ENCODE results near the gene A4GNT. TPM values are rescaled to one million over a fixed set of nuclear protein-coding genes. Genes with fewer than 3 reads are reported as not detected.
A peak's percentile ranks its signal among the peaks of the same experiment; 100 is the strongest.

The A4GNT gene
- total RNA-seq, 1 donor from 2014 or later: 0.41 TPM

- DNase-seq (no peak), ATAC-seq (peak; percentile 18 to 37)
- intact Hi-C loops (cut with DNase I): no loop called here
Measured at GRCh38 chr3:138082085-138082991, 49.9 kb downstream of the A4GNT start.

GRCh38 chr3:138081371-138082084 is 50.7 kb downstream of the A4GNT start:
- no peak for DNase-seq
- Histone ChIP-seq H3K4me1 (no peaks in the 10 kb centered on the region), H3K36me3 (peaks cover 69% of the 10 kb centered on the region), H3K9me3 (no peaks in the 10 kb centered on the region), H3K27me3 (ENCODE audit: low read depth) (no peaks in the 10 kb centered on the region), H3K4me3 (no peak overlapping the region), H3K27ac (no peak overlapping the region)
- no peak for TF ChIP-seq CTCF (IDR thresholded peaks at IDR 0.05)
- ATAC-seq: peak; percentile 21 to 22
- intact Hi-C loops (cut with DNase I): no loop called here

More at GRCh38 chr3:138082085-138082991, 49.9 kb downstream of the A4GNT start:
- H3K27ac ChIP-seq: no peak overlapping the region
- no peaks in the 10 kb centered on the region for H3K4me1 ChIP-seq
- no peaks in the 10 kb centered on the region for H3K9me3 ChIP-seq
- H3K4me3 ChIP-seq: no peak overlapping the region
- peaks cover 72% of the 10 kb centered on the region for H3K36me3 ChIP-seq
- no peaks in the 10 kb centered on the region for H3K27me3 ChIP-seq (ENCODE audit: low read depth)
- no peak for TF ChIP-seq CTCF (IDR thresholded peaks at IDR 0.05)

- Histone ChIP-seq H3K36me3 (peaks cover 64% of the 10 kb centered on the region), H3K4me3 (no peak overlapping the region), H3K9me3 (no peaks in the 10 kb centered on the region), H3K4me1 (no peaks in the 10 kb centered on the region), H3K27me3 (ENCODE audit: low read depth) (no peaks in the 10 kb centered on the region), H3K27ac (no peak overlapping the region)
- DNase-seq (no peak), ATAC-seq (no peak)
- intact Hi-C loops (cut with DNase I): no loop called here
- TF ChIP-seq CTCF (IDR thresholded peaks at IDR 0.05): no peak
Measured at GRCh38 chr3:138079901-138080300, 52.3 kb downstream of the A4GNT start.

- no peak overlapping the region for H3K4me3 ChIP-seq
- intact Hi-C loops (cut with DNase I): no loop called here
- no peak for ATAC-seq
- peaks cover 60% of the 10 kb centered on the region for H3K36me3 ChIP-seq
- H3K27ac ChIP-seq: no peak overlapping the region
- H3K4me1 ChIP-seq: no peaks in the 10 kb centered on the region
- DNase-seq: no peak
- H3K9me3 ChIP-seq: no peaks in the 10 kb centered on the region
- no peaks in the 10 kb centered on the region for H3K27me3 ChIP-seq (ENCODE audit: low read depth)
- TF ChIP-seq CTCF (IDR thresholded peaks at IDR 0.05): no peak
Measured at GRCh38 chr3:138078901-138079344, 53.3 kb downstream of the A4GNT start.

GRCh38 chr3:138078096-138078495 is 54.1 kb downstream of the A4GNT start:
- Histone ChIP-seq H3K27me3 (ENCODE audit: low read depth) (no peaks in the 10 kb centered on the region), H3K27ac (no peak overlapping the region), H3K4me3 (no peak overlapping the region), H3K4me1 (no peaks in the 10 kb centered on the region), H3K36me3 (peaks cover 54% of the 10 kb centered on the region), H3K9me3 (no peaks in the 10 kb centered on the region)
- DNase-seq (no peak), ATAC-seq (no peak)
- no peak for TF ChIP-seq CTCF (IDR thresholded peaks at IDR 0.05)
- intact Hi-C loops (cut with DNase I): no loop called here

Other genes with a start within 250 kb of the A4GNT start
- gene CLDN18, start 122.2 kb downstream of the A4GNT start, total RNA-seq: 162 TPM
- gene DZIP1L, start 16.8 kb downstream of the A4GNT start, total RNA-seq: 19.9 TPM
- gene DBR1, start 42.5 kb upstream of the A4GNT start, total RNA-seq: 17.5 TPM
- 45.3 TPM for gene ARMC8, start 54.9 kb upstream of the A4GNT start, total RNA-seq
- gene NME9, start 197.5 kb upstream of the A4GNT start, total RNA-seq: 3.5 TPM
- 55.4 TPM for gene MRAS, start 216.2 kb upstream of the A4GNT start, total RNA-seq

Measured in lower lobe of right lung (tissue), 2 donors.